ENCODE results near the gene TRIP13.
"Not testable (repeated sequence)": the region's sequence is repeated elsewhere in the genome, so short reads cannot be mapped to it uniquely, and the experiment has no call there.

The TRIP13 gene

GRCh38 chr5:910769-911160, 18.1 kb downstream of the TRIP13 start:
- DNase-seq (ENCODE audit: low read depth, low spot score): no peak
- in situ Hi-C loops (cut with HindIII; ENCODE audit: low sequenced_read_pairs): no loop called here
- no peak overlapping the region for H3K4me3 ChIP-seq (ENCODE audit: low read depth, low read length)
- TF ChIP-seq CTCF (IDR thresholded peaks at IDR 0.05; ENCODE audit: low read depth, low read length): no peak

- DNase-seq (ENCODE audit: low read depth, low spot score): peak; percentile 87
- in situ Hi-C loops (cut with HindIII; ENCODE audit: low sequenced_read_pairs): no loop called here
Measured at GRCh38 chr5:911601-912000, 18.9 kb downstream of the TRIP13 start.

GRCh38 chr5:912280-913091, 19.8 kb downstream of the TRIP13 start:
- no peak overlapping the region for H3K4me3 ChIP-seq (ENCODE audit: low read depth, low read length)
- in situ Hi-C loops (cut with HindIII; ENCODE audit: low sequenced_read_pairs): no loop called here
- TF ChIP-seq CTCF (IDR thresholded peaks at IDR 0.05; ENCODE audit: low read depth, low read length): peak; percentile 35
- DNase-seq (ENCODE audit: low read depth, low spot score): peak; percentile 98

More at GRCh38 chr5:911601-912000, 18.9 kb downstream of the TRIP13 start:
- no peak overlapping the region for H3K4me3 ChIP-seq (ENCODE audit: low read depth, low read length)
- TF ChIP-seq CTCF (IDR thresholded peaks at IDR 0.05; ENCODE audit: low read depth, low read length): no peak

- DNase-seq (ENCODE audit: low read depth, low spot score): no peak
- TF ChIP-seq CTCF (IDR thresholded peaks at IDR 0.05; ENCODE audit: low read depth, low read length): no peak
- in situ Hi-C loops (cut with HindIII; ENCODE audit: low sequenced_read_pairs): no loop called here
- no peak overlapping the region for H3K4me3 ChIP-seq (ENCODE audit: low read depth, low read length)
Measured at GRCh38 chr5:914174-914573, 21.5 kb downstream of the TRIP13 start.

- no peak overlapping the region for H3K4me3 ChIP-seq (ENCODE audit: low read depth, low read length)
- no peak for DNase-seq (ENCODE audit: low read depth, low spot score)
- in situ Hi-C loops (cut with HindIII; ENCODE audit: low sequenced_read_pairs): no loop called here
- TF ChIP-seq CTCF (IDR thresholded peaks at IDR 0.05; ENCODE audit: low read depth, low read length): no peak
Measured at GRCh38 chr5:914612-915011, 21.9 kb downstream of the TRIP13 start.

GRCh38 chr5:915346-915745, 22.7 kb downstream of the TRIP13 start:
- in situ Hi-C loops (cut with HindIII; ENCODE audit: low sequenced_read_pairs); DNase-seq (ENCODE audit: low read depth, low spot score); H3K4me3 ChIP-seq (ENCODE audit: low read depth, low read length): not testable (repeated sequence)

- no peak for DNase-seq (ENCODE audit: low read depth, low spot score)
- no peak overlapping the region for H3K4me3 ChIP-seq (ENCODE audit: low read depth, low read length)
- in situ Hi-C loops (cut with HindIII; ENCODE audit: low sequenced_read_pairs): no loop called here
- no peak for TF ChIP-seq CTCF (IDR thresholded peaks at IDR 0.05; ENCODE audit: low read depth, low read length)
Measured at GRCh38 chr5:915946-916345, 23.3 kb downstream of the TRIP13 start.

Data from astrocyte of the spinal cord (primary cell).